ENCODE measurements around the gene CBR1.

Gene CBR1

GRCh38 chr21:36069713-36070583 lies at the start of gene CBR1:
Gene CBR1 (plus strand): TSS chr21:36070024. CDS start chr21:36070116, 92 bp downstream.
- DNase-seq (ENCODE audit: low read depth in 2 of 2, low spot score in 1 of 2): peak; percentile 68 to 83

- no peak for DNase-seq (ENCODE audit: low read depth in 2 of 2, low spot score in 1 of 2)
Measured at GRCh38 chr21:36021251-36021837, 48.5 kb upstream of the CBR1 start.

GRCh38 chr21:36022427-36023091 lies 47.3 kb upstream of the CBR1 start:
- DNase-seq (ENCODE audit: low read depth in 2 of 2, low spot score in 1 of 2): no peak

GRCh38 chr21:36023092-36023480 lies 46.7 kb upstream of the CBR1 start:
- DNase-seq (ENCODE audit: low read depth in 2 of 2, low spot score in 1 of 2): no peak

- DNase-seq (ENCODE audit: low read depth in 2 of 2, low spot score in 1 of 2): no peak
Measured at GRCh38 chr21:36024782-36025181, 45.0 kb upstream of the CBR1 start.

GRCh38 chr21:36027347-36027746 lies 42.5 kb upstream of the CBR1 start:
- no peak for DNase-seq (ENCODE audit: low read depth in 2 of 2, low spot score in 1 of 2)

- peak; percentile 36 to 39 for DNase-seq (ENCODE audit: low read depth in 2 of 2, low spot score in 1 of 2)
Measured at GRCh38 chr21:36028127-36029069, 41.4 kb upstream of the CBR1 start.

GRCh38 chr21:36029309-36029708 lies 40.5 kb upstream of the CBR1 start:
- DNase-seq (ENCODE audit: low read depth in 2 of 2, low spot score in 1 of 2): no peak

- DNase-seq (ENCODE audit: low read depth in 2 of 2, low spot score in 1 of 2): no peak
Measured at GRCh38 chr21:36030581-36031189, 39.1 kb upstream of the CBR1 start.

GRCh38 chr21:36032647-36033406 lies 37.0 kb upstream of the CBR1 start:
- DNase-seq (ENCODE audit: low read depth in 2 of 2, low spot score in 1 of 2): no peak

- no peak for DNase-seq (ENCODE audit: low read depth in 2 of 2, low spot score in 1 of 2)
Measured at GRCh38 chr21:36034211-36034913, 35.5 kb upstream of the CBR1 start.

- no peak for DNase-seq (ENCODE audit: low read depth in 2 of 2, low spot score in 1 of 2)
Measured at GRCh38 chr21:36035381-36035791, 34.4 kb upstream of the CBR1 start.

- DNase-seq (ENCODE audit: low read depth in 2 of 2, low spot score in 1 of 2): no peak
Measured at GRCh38 chr21:36038701-36039497, 30.9 kb upstream of the CBR1 start.

GRCh38 chr21:36039861-36040260 lies 30.0 kb upstream of the CBR1 start:
- no peak for DNase-seq (ENCODE audit: low read depth in 2 of 2, low spot score in 1 of 2)

GRCh38 chr21:36040389-36040788 lies 29.4 kb upstream of the CBR1 start:
- DNase-seq (ENCODE audit: low read depth in 2 of 2, low spot score in 1 of 2): no peak

- DNase-seq (ENCODE audit: low read depth in 2 of 2, low spot score in 1 of 2): no peak
Measured at GRCh38 chr21:36041910-36042309, 27.9 kb upstream of the CBR1 start.

- DNase-seq (ENCODE audit: low read depth in 2 of 2, low spot score in 1 of 2): no peak
Measured at GRCh38 chr21:36044056-36044455, 25.8 kb upstream of the CBR1 start.

GRCh38 chr21:36045993-36046392 lies 23.8 kb upstream of the CBR1 start:
- no peak for DNase-seq (ENCODE audit: low read depth in 2 of 2, low spot score in 1 of 2)

Measured in stimulated activated CD8-positive, alpha-beta memory T cell treated with anti-CD3 and anti-CD28 coated beads, Interleukin-4, amount 100 ng/mL, for 4 hours (primary cell).